Effector memory CD8-positive, alpha-beta T cell (primary cell): ENCODE results near the gene HOXD12.

Experiments used
- ATAC-seq: fragments of 150-1000 bp; cut with Tn5 transposase; replicated peaks from 2 replicates; pipeline ENCODE4 v1.10.0; 2021; ENCODE audit warnings: mild to moderate bottlenecking, moderate library complexity
- DNase-seq, 3 experiments: peaks; one replicate each; pipeline ENCODE4 v3.0.0; 2021
- H3K27ac Mint-ChIP-seq, 2 donors: one replicate each; pipeline ENCODE4 v1.8.0; 2022; ENCODE audit warnings: mild to moderate bottlenecking in 2 of 2, mixed read lengths in 2 of 2, moderate library complexity in 2 of 2
- H3K27me3 Mint-ChIP-seq, 2 donors: one replicate each; pipeline ENCODE4 v1.8.0; 2022; ENCODE audit warnings: mixed read lengths in 2 of 2
- H3K36me3 Mint-ChIP-seq: one replicate; pipeline ENCODE4 v1.8.0; 2022; ENCODE audit warnings: mild to moderate bottlenecking, moderate library complexity, mixed read lengths; ENCODE audit not compliant: insufficient read depth
- H3K4me1 Mint-ChIP-seq, 2 donors: one replicate each; pipeline ENCODE4 v1.8.0; 2022; ENCODE audit warnings: low read depth in 2 of 2, mixed read lengths in 2 of 2
- H3K4me3 Mint-ChIP-seq, 2 donors: one replicate each; pipeline ENCODE4 v1.8.0; 2022; ENCODE audit warnings: mild to moderate bottlenecking in 2 of 2, mixed read lengths in 2 of 2, moderate library complexity in 2 of 2
- H3K9me3 Mint-ChIP-seq, 2 donors: one replicate each; pipeline ENCODE4 v1.8.0; 2022; ENCODE audit warnings: mixed read lengths in 2 of 2

Gene HOXD12

GRCh38 chr2:176148751-176149421 lies 49.3 kb downstream of the HOXD12 start:
- Mint-ChIP-seq H3K9me3 (no peaks in the 10 kb centered on the region), H3K27ac (no peak overlapping the region), H3K4me1 (peaks cover 0 to 2% of the 10 kb centered on the region in 2 donors), H3K36me3 (no peaks in the 10 kb centered on the region), H3K4me3 (no peak overlapping the region), H3K27me3 (peaks cover 93 to 100% of the 10 kb centered on the region in 2 donors)
- DNase-seq = no peak
- ATAC-seq = no peak

DNA sequence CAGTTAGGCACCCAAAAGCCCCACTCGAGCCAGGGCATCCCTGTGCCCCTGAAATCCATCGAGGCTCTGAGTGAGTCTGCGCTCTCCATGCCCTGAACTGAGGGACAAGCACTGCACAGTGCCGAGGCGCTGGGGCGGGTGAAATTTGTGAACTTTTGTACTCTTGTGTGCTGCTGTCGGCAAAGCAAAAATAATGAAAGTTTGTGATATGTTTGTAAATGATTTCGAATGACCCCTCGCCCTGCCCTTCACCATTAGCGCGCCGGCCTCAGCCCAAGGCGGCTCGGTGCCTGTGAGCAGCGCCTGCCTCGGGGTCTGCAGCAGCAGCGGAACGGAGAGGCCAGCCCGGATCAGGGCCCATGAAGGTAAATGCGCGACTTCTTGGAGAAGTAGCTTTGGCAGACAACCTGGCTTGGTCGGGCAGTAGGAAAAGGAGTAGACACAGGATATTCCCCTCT lies 49.9 kb downstream of the HOXD12 start:
- peaks cover 93 to 100% of the 10 kb centered on the region in 2 donors for H3K27me3 Mint-ChIP-seq
- no peak overlapping the region for H3K27ac Mint-ChIP-seq
- no peak for DNase-seq
- H3K4me3 Mint-ChIP-seq = no peak overlapping the region
- no peaks in the 10 kb centered on the region for H3K36me3 Mint-ChIP-seq
- H3K4me1 Mint-ChIP-seq = peaks cover 0 to 2% of the 10 kb centered on the region in 2 donors
- no peaks in the 10 kb centered on the region for H3K9me3 Mint-ChIP-seq
- ATAC-seq = no peak

DNA sequence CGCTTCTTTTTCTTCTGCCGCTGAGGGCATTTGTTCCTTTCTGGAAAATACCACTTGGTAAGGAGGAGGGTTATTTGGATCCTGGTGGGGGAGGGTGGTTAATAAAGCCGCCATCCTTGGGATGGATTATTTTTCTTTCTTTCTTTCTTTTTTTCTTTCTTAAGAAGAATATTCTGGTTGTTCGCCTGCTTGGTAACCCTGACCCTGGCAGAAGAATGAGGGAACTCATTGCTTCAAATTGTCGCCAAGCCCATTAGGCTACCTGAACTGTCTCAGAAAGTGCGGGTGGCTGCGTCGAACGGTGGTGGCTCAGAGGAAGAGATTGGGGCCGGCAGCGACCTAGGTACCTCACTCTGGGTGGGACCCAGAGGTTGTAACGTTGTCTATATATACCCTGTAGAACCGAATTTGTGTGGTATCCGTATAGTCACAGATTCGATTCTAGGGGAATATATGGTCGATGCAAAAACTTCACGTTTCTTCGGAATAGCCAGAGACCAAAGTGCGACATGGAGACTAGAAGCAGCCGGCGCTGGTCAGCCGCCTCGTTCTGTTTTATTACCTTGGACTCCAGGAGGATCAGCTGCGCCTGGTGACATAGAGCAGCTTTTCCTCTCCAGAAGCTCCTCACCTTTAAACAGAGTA lies 50.5 kb downstream of the HOXD12 start:
- no peak for DNase-seq

DNA sequence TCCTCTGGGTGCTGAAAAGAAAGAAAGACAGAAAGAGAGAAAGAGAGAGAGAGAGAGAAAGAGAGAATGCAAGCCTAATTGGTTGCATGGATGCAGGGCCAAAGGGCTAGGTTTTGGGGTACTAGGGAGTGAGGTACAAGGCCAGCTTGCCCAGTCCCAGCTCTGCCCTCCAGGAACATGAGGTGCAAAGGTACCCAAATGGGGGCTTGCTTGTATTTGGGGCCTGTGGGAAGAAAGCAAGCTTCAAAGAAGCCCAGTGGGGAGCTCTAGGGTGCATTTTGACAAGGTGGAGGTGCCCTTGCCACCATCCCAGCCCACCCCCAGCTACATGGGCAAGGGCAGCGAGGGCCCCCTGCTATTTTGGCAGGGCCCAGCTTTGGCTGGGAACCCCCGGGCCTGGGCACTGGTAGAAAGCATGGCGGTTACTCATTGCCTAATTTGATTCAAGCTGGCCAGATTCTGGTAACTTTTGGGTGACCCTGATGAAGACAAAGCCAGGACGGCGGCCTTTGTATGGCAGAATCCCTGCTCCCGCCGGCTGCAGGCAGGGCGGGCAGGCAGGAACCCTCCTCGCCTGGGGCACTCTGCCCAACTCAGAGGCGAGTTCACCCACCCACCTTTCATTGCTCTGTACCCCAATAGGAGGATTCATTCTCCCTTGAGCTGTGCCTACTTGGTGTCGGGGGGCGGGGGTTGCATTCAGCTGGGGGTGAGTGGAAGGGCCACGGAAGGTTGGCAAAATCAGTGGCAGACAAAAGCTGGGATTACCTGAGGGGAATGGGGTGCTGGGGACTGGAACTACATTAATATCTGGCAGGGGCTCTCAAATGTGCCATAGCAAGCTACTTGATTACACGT lies 51.2 kb downstream of the HOXD12 start:
- H3K9me3 Mint-ChIP-seq = no peaks in the 10 kb centered on the region
- H3K4me1 Mint-ChIP-seq = peaks cover 0 to 2% of the 10 kb centered on the region in 2 donors
- H3K36me3 Mint-ChIP-seq = no peaks in the 10 kb centered on the region
- DNase-seq = no peak
- H3K27me3 Mint-ChIP-seq = peaks cover 93 to 100% of the 10 kb centered on the region in 2 donors
- no peak overlapping the region for H3K4me3 Mint-ChIP-seq
- H3K27ac Mint-ChIP-seq = no peak overlapping the region
- no peak for ATAC-seq

More for the DNA sequence above, 50.5 kb downstream of the HOXD12 start:
- no peak overlapping the region for H3K27ac Mint-ChIP-seq
- H3K9me3 Mint-ChIP-seq = no peaks in the 10 kb centered on the region
- H3K36me3 Mint-ChIP-seq = no peaks in the 10 kb centered on the region
- no peak overlapping the region for H3K4me3 Mint-ChIP-seq
- H3K27me3 Mint-ChIP-seq = peaks cover 93 to 100% of the 10 kb centered on the region in 2 donors
- no peak for ATAC-seq
- H3K4me1 Mint-ChIP-seq = peaks cover 0 to 2% of the 10 kb centered on the region in 2 donors

DNA sequence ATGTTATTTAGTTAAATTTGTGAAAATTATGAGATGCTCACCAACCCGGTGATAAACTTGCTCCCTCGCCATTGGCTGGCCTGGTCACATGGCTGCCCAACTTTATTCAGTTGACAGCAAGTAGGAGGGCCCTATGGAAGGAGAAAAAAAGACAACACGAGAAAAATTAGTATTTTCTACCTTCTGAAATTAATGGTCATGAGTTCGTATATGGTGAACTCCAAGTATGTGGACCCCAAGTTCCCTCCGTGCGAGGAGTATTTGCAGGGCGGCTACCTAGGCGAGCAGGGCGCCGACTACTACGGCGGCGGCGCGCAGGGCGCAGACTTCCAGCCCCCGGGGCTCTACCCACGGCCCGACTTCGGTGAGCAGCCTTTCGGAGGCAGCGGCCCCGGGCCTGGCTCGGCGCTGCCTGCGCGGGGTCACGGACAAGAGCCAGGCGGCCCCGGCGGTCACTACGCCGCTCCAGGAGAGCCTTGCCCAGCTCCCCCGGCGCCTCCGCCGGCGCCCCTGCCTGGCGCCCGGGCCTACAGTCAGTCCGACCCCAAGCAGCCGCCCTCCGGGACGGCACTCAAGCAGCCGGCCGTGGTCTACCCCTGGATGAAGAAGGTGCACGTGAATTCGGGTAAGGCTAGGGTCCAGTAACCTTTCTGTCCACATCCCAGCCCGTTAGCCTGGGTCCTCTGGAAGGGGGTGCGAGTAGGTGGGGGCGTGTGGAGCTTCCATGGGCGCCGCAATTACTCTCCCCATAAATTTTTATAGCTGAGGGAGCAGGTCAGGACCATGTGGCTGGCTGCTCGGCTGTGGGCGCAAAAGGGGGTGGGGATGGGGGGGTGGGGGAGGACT lies 52.1 kb downstream of the HOXD12 start, which contains the start of gene HOXD4:
Gene HOXD4 (plus strand): TSS at position 109 of the 846 bp plus-strand sequence. CDS start 84 bp downstream, at position 193.
- Mint-ChIP-seq H3K27ac (no peak within 1 kb of the TSS), H3K27me3 (peaks cover 93 to 100% of the 10 kb centered on the region in 2 donors), H3K4me1 (peaks cover 0 to 2% of the 10 kb centered on the region in 2 donors), H3K4me3 (no peak within 1 kb of the TSS), H3K36me3 (no peaks in the 10 kb centered on the region), H3K9me3 (no peaks in the 10 kb centered on the region)
- DNase-seq = no peak
- ATAC-seq = no peak
